Caco-2 (cell line): ENCODE data around the gene NKX2-4. TPM values are rescaled to one million over a fixed set of nuclear protein-coding genes. Genes with fewer than 3 reads are reported as not detected.

Experiments
- BruUV-seq: library from RNA; stranded (reverse); fragments of 400-500 nt; replicated peaks from 2 replicates; lab custom pipeline; 2021; lab: Mats Ljungman, UMichigan
- CTCF ChIA-PET: fragments of 300-600 bp; sonication (Branson Sonifier 250); formaldehyde crosslinking; loops from one replicate; lab custom pipeline; 2022; ENCODE audit warnings: antibody characterized with exemption; lab: Charles Lee
- POLR2A ChIA-PET: fragments of 300-600 bp; sonication (Branson Sonifier 250); formaldehyde crosslinking; loops from one replicate; lab custom pipeline; 2022; ENCODE audit warnings: antibody characterized with exemption; lab: Charles Lee
- DNase-seq, 2 experiments: peaks; one replicate each; pipeline versions ENCODE4 v3.0.0 to v3.0.0-alpha.2; 2020 to 2022
- H3K27me3 ChIP-seq: replicated peaks from 2 replicates; pipeline ENCODE4 v1.6.0; 2011; ENCODE audit warnings: low read length; ENCODE audit not compliant: control insufficient read depth, insufficient read depth
- H3K36me3 ChIP-seq: 2 replicates; pipeline ENCODE4 v1.5.1; 2011; ENCODE audit warnings: low read length; ENCODE audit not compliant: control insufficient read depth, insufficient read depth
- H3K4me1 ChIP-seq: fragments of 250-450 bp; sonication (Bioruptor Pico); 2 replicates; pipeline ENCODE4 v1.5.1; 2020; ENCODE audit warnings: mild to moderate bottlenecking
- H3K4me3 ChIP-seq: 2 replicates; pipeline ENCODE4 v1.5.1; 2011; ENCODE audit warnings: low read depth, mild to moderate bottlenecking, control low read depth, low read length
- H3K9me3 ChIP-seq: fragments of 250-450 bp; sonication (Bioruptor Pico); 2 replicates; pipeline ENCODE4 v1.5.1; 2020; ENCODE audit warnings: mild to moderate bottlenecking, moderate library complexity
- H3K27ac Mint-ChIP-seq: one replicate; pipeline ENCODE4 v1.8.0; 2022; ENCODE audit warnings: mixed read lengths; ENCODE audit not compliant: unreplicated experiment
- H3K27me3 Mint-ChIP-seq: one replicate; pipeline ENCODE4 v1.8.0; 2022; ENCODE audit warnings: mixed read lengths; ENCODE audit not compliant: insufficient read depth, unreplicated experiment
- H3K36me3 Mint-ChIP-seq: one replicate; pipeline ENCODE4 v1.8.0; 2022; ENCODE audit warnings: mild to moderate bottlenecking, mixed read lengths; ENCODE audit not compliant: insufficient read depth, unreplicated experiment
- H3K4me1 Mint-ChIP-seq: one replicate; pipeline ENCODE4 v1.8.0; 2022; ENCODE audit warnings: low read depth, mixed read lengths; ENCODE audit not compliant: unreplicated experiment
- H3K4me3 Mint-ChIP-seq: one replicate; pipeline ENCODE4 v1.8.0; 2022; ENCODE audit warnings: mild to moderate bottlenecking, moderate library complexity, mixed read lengths; ENCODE audit not compliant: unreplicated experiment
- H3K9me3 Mint-ChIP-seq: one replicate; pipeline ENCODE4 v1.8.0; 2022; ENCODE audit warnings: mixed read lengths; ENCODE audit not compliant: unreplicated experiment
- intact Hi-C: fragments of 100-400 bp; cut with micrococcal nuclease; formaldehyde crosslinking; loops from one replicate; pipeline ENCODE4 v1.10.0; 2022; ENCODE audit not compliant: unreplicated experiment
- total RNA-seq: library from RNA; stranded (reverse); gene quantifications from 2 replicates; pipeline ENCODE4 v1.2.3, GENCODE V29; 2022
- TF ChIP-seq, protein P1 (sequence below), 2 experiments: fragments of 200-600 bp in 1 of 2; IDR thresholded peaks; 1 replicate in 1 of 2; 2 replicates in 1 of 2; pipeline versions ENCODE4 v1.5.1 to v1.8.0; 2011 to 2022; ENCODE audit warnings: antibody characterized with exemption in 1 of 2, control low read depth in 1 of 2, inconsistent platforms in 1 of 2, low read depth in 1 of 2, low read length in 1 of 2, mild to moderate bottlenecking in 1 of 2, moderate library complexity in 1 of 2; ENCODE audit not compliant: insufficient read depth in 1 of 2, severe bottlenecking in 1 of 2, unreplicated experiment in 1 of 2

The NKX2-4 gene
- total RNA-seq, 1 experiment from 2014 or later = not detected

DNA sequence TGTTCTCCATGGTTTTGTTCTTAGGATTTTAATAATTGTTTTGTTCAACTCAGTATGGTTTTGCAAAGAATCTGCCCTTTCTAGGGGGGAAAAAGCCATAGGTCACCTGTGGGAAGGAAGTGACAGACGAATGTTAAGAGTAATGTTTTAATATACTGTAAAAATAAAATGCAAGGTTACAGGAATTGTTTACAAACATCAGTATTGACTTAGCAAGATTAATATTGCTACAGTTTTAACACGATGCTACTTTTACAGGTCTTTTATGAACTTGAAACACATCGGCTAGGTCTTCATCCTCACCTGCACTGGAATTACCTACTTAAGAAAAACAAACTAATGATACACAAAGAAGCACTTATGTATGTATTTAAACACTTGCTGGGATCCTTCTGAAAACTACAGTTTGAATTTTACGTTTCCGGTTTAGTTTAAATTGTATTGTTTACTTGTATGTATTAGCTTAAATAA is 1.7 kb upstream of the NKX2-4 start:
- TF ChIP-seq, protein P1, sequence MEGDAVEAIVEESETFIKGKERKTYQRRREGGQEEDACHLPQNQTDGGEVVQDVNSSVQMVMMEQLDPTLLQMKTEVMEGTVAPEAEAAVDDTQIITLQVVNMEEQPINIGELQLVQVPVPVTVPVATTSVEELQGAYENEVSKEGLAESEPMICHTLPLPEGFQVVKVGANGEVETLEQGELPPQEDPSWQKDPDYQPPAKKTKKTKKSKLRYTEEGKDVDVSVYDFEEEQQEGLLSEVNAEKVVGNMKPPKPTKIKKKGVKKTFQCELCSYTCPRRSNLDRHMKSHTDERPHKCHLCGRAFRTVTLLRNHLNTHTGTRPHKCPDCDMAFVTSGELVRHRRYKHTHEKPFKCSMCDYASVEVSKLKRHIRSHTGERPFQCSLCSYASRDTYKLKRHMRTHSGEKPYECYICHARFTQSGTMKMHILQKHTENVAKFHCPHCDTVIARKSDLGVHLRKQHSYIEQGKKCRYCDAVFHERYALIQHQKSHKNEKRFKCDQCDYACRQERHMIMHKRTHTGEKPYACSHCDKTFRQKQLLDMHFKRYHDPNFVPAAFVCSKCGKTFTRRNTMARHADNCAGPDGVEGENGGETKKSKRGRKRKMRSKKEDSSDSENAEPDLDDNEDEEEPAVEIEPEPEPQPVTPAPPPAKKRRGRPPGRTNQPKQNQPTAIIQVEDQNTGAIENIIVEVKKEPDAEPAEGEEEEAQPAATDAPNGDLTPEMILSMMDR (IDR thresholded peaks at IDR 0.05; ENCODE audit: insufficient read depth in 1 of 2, low read depth in 1 of 2, low read length in 1 of 2, severe bottlenecking in 1 of 2, unreplicated experiment in 1 of 2) = no peak
- H3K4me1 ChIP-seq = no peaks in the 10 kb centered on the region
- H3K36me3 ChIP-seq = no peaks in the 10 kb centered on the region
- peaks cover 3% of the 10 kb centered on the region for H3K27me3 Mint-ChIP-seq
- no peaks in the 10 kb centered on the region for H3K36me3 Mint-ChIP-seq
- intact Hi-C loops = no loop called here
- no peak overlapping the region for H3K4me3 ChIP-seq
- H3K4me3 Mint-ChIP-seq = no peak overlapping the region
- POLR2A ChIA-PET = no interaction called here
- no TSS peak for BruUV-seq
- CTCF ChIA-PET = no interaction called here
- no peak overlapping the region for H3K27ac Mint-ChIP-seq
- H3K27me3 ChIP-seq = no peaks in the 10 kb centered on the region
- H3K9me3 ChIP-seq = no peaks in the 10 kb centered on the region
- no peaks in the 10 kb centered on the region for H3K9me3 Mint-ChIP-seq
- DNase-seq = no peak
- H3K4me1 Mint-ChIP-seq = no peaks in the 10 kb centered on the region

DNA sequence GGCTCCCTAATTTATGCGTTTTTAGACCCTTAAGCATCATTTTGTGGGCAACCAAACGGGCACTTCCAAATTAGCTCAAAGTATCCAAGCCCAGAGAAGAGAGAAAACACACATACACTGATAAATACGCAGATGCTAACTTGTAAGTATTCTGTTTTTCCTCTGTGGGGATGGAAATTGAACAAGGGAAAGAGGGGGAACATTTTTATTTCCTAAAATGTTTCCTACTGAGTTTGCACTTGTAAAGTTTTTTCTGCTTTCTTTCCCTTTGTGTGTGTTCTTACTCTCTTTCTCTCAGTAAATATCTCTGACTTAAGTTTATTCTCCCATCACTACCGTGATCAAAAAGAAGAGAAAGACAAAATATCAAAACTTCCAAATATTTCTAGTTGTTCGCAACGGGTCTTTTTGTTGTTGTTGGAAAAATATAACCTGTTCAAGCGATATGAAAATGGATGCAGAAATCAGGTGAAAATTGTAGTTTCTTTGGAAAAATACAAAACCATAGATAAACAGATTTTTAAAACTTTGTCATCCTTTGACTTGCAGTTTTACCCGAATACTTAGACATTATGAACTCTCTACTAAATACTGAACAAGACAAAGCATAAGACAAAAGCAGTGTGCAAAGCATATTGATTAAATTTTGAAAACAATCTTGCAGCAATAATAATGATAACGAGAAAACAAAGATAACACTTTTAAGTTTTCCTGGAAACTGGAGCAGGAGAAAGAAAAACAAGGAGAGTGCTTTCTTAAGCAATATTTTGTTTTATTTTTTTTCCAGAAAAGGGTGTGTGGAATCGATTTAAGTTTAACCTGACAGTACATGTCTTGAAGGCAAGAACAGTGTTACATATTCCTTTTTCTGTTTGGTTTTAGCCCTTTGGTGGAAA is 1.0 kb upstream of the NKX2-4 start:
- Mint-ChIP-seq H3K9me3 (no peaks in the 10 kb centered on the region), H3K36me3 (peaks cover 1% of the 10 kb centered on the region), H3K4me3 (no peak overlapping the region), H3K27me3 (no peaks in the 10 kb centered on the region), H3K4me1 (no peaks in the 10 kb centered on the region), H3K27ac (no peak overlapping the region)
- ChIA-PET POLR2A (no interaction called here), CTCF (no interaction called here)
- TF ChIP-seq, protein P1 (IDR thresholded peaks at IDR 0.05; ENCODE audit: insufficient read depth in 1 of 2, low read depth in 1 of 2, low read length in 1 of 2, severe bottlenecking in 1 of 2, unreplicated experiment in 1 of 2) = no peak
- Histone ChIP-seq H3K27me3 (no peaks in the 10 kb centered on the region), H3K4me3 (no peak overlapping the region), H3K4me1 (no peaks in the 10 kb centered on the region), H3K9me3 (no peaks in the 10 kb centered on the region), H3K36me3 (no peaks in the 10 kb centered on the region)
- DNase-seq = no peak
- BruUV-seq = no TSS peak
- intact Hi-C loops = no loop called here

DNA sequence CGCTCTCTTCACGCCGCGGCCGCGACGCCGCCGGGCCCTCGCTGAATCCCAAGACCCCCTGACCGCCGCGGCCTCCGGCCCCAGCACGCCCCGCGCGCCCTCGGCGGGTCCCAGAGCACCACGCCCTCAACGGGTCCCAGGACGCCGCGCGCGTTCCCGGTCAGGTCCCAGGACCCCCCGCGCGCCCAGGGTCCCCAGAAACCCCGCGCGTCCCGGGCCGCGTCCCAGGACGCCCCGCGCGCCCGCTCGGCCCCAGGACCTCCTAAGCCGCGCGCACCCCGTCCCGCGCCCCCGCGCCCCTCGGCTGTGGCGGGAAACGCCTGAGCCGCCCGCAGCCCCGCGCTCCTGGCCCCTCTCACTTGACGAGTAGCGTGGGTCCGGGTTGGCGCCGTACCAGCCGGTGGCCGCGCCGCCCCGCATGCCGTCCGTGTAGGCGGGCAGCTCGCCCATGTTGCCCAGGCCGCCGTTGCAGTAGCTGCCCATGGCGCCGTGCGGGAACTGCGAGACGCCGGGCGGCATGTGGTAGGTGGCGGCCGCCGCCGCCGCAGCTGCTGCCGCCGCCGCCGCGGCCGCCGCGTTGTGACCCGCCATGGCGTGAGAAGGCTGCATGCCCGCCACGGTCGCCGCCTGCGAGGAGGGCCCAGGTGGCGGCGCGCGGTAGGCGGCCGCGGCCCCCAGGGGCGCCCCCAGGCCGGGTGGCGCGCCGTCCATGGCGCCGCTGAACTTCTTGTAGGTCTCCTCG is 556 bp downstream of the NKX2-4 start:
- peaks cover 13% of the 10 kb centered on the region for H3K36me3 Mint-ChIP-seq
- Histone ChIP-seq H3K36me3 (no peaks in the 10 kb centered on the region), H3K4me1 (no peaks in the 10 kb centered on the region), H3K4me3 (no peak overlapping the region), H3K9me3 (no peaks in the 10 kb centered on the region), H3K27me3 (no peaks in the 10 kb centered on the region)
- H3K4me3 Mint-ChIP-seq = no peak overlapping the region
- TF ChIP-seq, protein P1 (IDR thresholded peaks at IDR 0.05; ENCODE audit: insufficient read depth in 1 of 2, low read depth in 1 of 2, low read length in 1 of 2, severe bottlenecking in 1 of 2, unreplicated experiment in 1 of 2) = no peak
- no peaks in the 10 kb centered on the region for H3K4me1 Mint-ChIP-seq
- BruUV-seq = no TSS peak
- intact Hi-C loops = no loop called here
- ChIA-PET POLR2A (no interaction called here), CTCF (no interaction called here)
- H3K27me3 Mint-ChIP-seq = no peaks in the 10 kb centered on the region
- H3K9me3 Mint-ChIP-seq = no peaks in the 10 kb centered on the region
- DNase-seq = no peak
- H3K27ac Mint-ChIP-seq = no peak overlapping the region
